HEK293 (cell line): ENCODE measurements around the gene SLCO1B1.

Experiments
- FEZF1 ChIP-seq: fragments of 450-650 bp; formaldehyde crosslinking; IDR thresholded peaks from 2 replicates; pipeline ENCODE4 v1.5.1; 2016; ENCODE audit warnings: missing biosample characterization, missing genetic modification characterization
- MZF1 ChIP-seq: fragments of 450-650 bp; formaldehyde crosslinking; IDR thresholded peaks from 2 replicates; pipeline ENCODE4 v1.5.1; 2017; ENCODE audit warnings: missing biosample characterization, missing genetic modification characterization, borderline replicate concordance
- WT1 ChIP-seq: fragments of 450-650 bp; formaldehyde crosslinking; IDR thresholded peaks from 2 replicates; pipeline ENCODE4 v1.5.1; 2016; ENCODE audit warnings: missing biosample characterization, missing genetic modification characterization
- ZFP41 ChIP-seq: fragments of 450-650 bp; formaldehyde crosslinking; IDR thresholded peaks from 2 replicates; pipeline ENCODE4 v1.5.1; 2016; ENCODE audit warnings: missing biosample characterization, missing genetic modification characterization, borderline replicate concordance
- ZNF184 ChIP-seq: fragments of 450-650 bp; IDR thresholded peaks from 2 replicates; pipeline ENCODE4 v1.5.1; 2018; ENCODE audit warnings: missing biosample characterization, mild to moderate bottlenecking, missing genetic modification characterization
- ZNF24 ChIP-seq: fragments of 450-650 bp; formaldehyde crosslinking; IDR thresholded peaks from 2 replicates; pipeline ENCODE4 v1.5.1; 2016; ENCODE audit warnings: missing biosample characterization, missing genetic modification characterization
- TF ChIP-seq, protein P1 (sequence below): IDR thresholded peaks from 2 replicates; pipeline ENCODE4 v1.6.1; 2011; ENCODE audit warnings: mild to moderate bottlenecking, low read depth, low read length, borderline replicate concordance
- TF ChIP-seq, protein P2 (sequence below): fragments of 450-650 bp; formaldehyde crosslinking; IDR thresholded peaks from 2 replicates; pipeline ENCODE4 v1.5.1; 2016; ENCODE audit warnings: missing biosample characterization, missing genetic modification characterization
- TF ChIP-seq, protein P3 (sequence below): fragments of 450-650 bp; formaldehyde crosslinking; IDR thresholded peaks from 2 replicates; pipeline ENCODE4 v1.5.1; 2016; ENCODE audit warnings: missing biosample characterization, missing genetic modification characterization, low read depth

DNA sequence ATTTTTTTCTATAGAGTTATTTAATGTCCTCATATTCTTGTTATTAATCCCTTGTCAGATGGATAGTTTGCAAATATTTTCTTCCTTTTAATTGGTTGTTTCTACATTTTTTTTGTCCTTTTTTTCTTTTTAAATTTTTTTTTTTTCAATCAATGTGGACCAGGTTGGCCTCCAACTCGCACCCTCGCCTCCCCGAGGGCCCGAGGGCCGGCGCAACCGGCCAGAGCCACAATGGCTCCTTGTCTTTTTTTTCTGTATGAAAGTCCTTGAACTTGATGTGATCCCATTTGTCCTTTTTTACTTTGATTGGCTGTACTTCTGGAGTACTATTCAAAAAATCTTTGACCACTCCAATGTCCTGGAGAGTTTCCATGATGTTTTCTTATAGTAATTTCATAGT is 17.7 kb upstream of the SLCO1B1 start:
- TF ChIP-seq WT1 (tag by site-specific recombination) (no peak), MZF1 (tag by site-specific recombination) (no peak), ZNF184 (no peak), ZFP41 (no peak), ZNF24 (tag by site-specific recombination) (no peak), FEZF1 (tag by site-specific recombination) (no peak)
- TF ChIP-seq, protein P1, sequence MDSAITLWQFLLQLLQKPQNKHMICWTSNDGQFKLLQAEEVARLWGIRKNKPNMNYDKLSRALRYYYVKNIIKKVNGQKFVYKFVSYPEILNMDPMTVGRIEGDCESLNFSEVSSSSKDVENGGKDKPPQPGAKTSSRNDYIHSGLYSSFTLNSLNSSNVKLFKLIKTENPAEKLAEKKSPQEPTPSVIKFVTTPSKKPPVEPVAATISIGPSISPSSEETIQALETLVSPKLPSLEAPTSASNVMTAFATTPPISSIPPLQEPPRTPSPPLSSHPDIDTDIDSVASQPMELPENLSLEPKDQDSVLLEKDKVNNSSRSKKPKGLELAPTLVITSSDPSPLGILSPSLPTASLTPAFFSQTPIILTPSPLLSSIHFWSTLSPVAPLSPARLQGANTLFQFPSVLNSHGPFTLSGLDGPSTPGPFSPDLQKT: no peak
- TF ChIP-seq, protein P2, sequence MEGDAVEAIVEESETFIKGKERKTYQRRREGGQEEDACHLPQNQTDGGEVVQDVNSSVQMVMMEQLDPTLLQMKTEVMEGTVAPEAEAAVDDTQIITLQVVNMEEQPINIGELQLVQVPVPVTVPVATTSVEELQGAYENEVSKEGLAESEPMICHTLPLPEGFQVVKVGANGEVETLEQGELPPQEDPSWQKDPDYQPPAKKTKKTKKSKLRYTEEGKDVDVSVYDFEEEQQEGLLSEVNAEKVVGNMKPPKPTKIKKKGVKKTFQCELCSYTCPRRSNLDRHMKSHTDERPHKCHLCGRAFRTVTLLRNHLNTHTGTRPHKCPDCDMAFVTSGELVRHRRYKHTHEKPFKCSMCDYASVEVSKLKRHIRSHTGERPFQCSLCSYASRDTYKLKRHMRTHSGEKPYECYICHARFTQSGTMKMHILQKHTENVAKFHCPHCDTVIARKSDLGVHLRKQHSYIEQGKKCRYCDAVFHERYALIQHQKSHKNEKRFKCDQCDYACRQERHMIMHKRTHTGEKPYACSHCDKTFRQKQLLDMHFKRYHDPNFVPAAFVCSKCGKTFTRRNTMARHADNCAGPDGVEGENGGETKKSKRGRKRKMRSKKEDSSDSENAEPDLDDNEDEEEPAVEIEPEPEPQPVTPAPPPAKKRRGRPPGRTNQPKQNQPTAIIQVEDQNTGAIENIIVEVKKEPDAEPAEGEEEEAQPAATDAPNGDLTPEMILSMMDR (tag by site-specific recombination): no peak
- TF ChIP-seq, protein P3, sequence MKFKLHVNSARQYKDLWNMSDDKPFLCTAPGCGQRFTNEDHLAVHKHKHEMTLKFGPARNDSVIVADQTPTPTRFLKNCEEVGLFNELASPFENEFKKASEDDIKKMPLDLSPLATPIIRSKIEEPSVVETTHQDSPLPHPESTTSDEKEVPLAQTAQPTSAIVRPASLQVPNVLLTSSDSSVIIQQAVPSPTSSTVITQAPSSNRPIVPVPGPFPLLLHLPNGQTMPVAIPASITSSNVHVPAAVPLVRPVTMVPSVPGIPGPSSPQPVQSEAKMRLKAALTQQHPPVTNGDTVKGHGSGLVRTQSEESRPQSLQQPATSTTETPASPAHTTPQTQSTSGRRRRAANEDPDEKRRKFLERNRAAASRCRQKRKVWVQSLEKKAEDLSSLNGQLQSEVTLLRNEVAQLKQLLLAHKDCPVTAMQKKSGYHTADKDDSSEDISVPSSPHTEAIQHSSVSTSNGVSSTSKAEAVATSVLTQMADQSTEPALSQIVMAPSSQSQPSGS (tag by site-specific recombination): no peak
